Endothelial cell of umbilical vein (primary cell): ENCODE data around the gene ADAP1. TPM values are rescaled to one million over a fixed set of nuclear protein-coding genes. Genes with fewer than 3 reads are reported as not detected.

ENCODE experiments used
- BruUV-seq: library from RNA; stranded (reverse); fragments of 400-500 nt; replicated peaks from 2 replicates; lab custom pipeline; 2021; lab: Mats Ljungman, UMichigan
- CTCF ChIA-PET: fragments of 300-600, 350-600 bp; sonication (Branson Sonifier 250); formaldehyde crosslinking; loops from one replicate; lab custom pipeline; 2021; ENCODE audit warnings: antibody characterized with exemption, inconsistent platforms; lab: Charles Lee
- POLR2A ChIA-PET: fragments of 300-600, 350-600 bp; sonication (Branson Sonifier 250); formaldehyde crosslinking; loops from one replicate; lab custom pipeline; 2021; ENCODE audit warnings: antibody characterized with exemption, inconsistent platforms; lab: Charles Lee
- DNase-seq: peaks from one replicate; pipeline ENCODE4 v3.0.0-alpha.2; 2011; ENCODE audit warnings: low read depth, low spot score
- FAIRE-seq: peaks from 2 replicates; lab custom pipeline; 2011; peaks lifted over from hg19 to GRCh38; lab: Jason Lieb, UNC
- H2AFZ ChIP-seq: 2 replicates; pipeline ENCODE4 v1.6.0; 2012; ENCODE audit warnings: low read depth, low read length, control low read depth, inconsistent platforms
- H3K27ac ChIP-seq: 2 replicates; pipeline ENCODE4 v1.5.1; 2011; ENCODE audit warnings: low read depth, mild to moderate bottlenecking, control low read depth, low read length, moderate library complexity; ENCODE audit not compliant: insufficient read depth
- H3K27me3 ChIP-seq, 2 experiments: 2 replicates each; pipeline versions ENCODE4 v1.6.0 to v1.6.1; 2011; ENCODE audit warnings: low read length in 2 of 2, mixed read lengths in 1 of 2; ENCODE audit not compliant: control insufficient read depth in 2 of 2, insufficient read depth in 2 of 2
- H3K36me3 ChIP-seq, 2 experiments: 2 replicates in 1 of 2; 3 replicates in 1 of 2; pipeline ENCODE4 v1.5.1; 2011; ENCODE audit warnings: low read length in 2 of 2, mild to moderate bottlenecking in 1 of 2, moderate library complexity in 1 of 2; ENCODE audit not compliant: control insufficient read depth in 2 of 2, insufficient read depth in 2 of 2; ENCODE audit errors: extremely low read depth in 1 of 2
- H3K4me1 ChIP-seq: 3 replicates; pipeline ENCODE4 v1.5.1; 2011; ENCODE audit warnings: mild to moderate bottlenecking, low read length; ENCODE audit not compliant: control insufficient read depth, insufficient read depth; ENCODE audit errors: extremely low read depth
- H3K4me2 ChIP-seq: 2 replicates; pipeline ENCODE4 v1.6.1; 2011; ENCODE audit warnings: low read length, control low read depth, mixed read lengths; ENCODE audit not compliant: insufficient read depth
- H3K4me3 ChIP-seq, 3 experiments: fragments of 200-600 bp in 1 of 3; sonication (generic), shearing (Covaris generic) in 1 of 3; replicated peaks in 1 of 3; 2 replicates each; pipeline ENCODE4 v1.5.1; 2011 to 2016; ENCODE audit warnings: control low read depth in 3 of 3, low read length in 3 of 3, mild to moderate bottlenecking in 2 of 3, inconsistent platforms in 1 of 3, low read depth in 1 of 3, moderate library complexity in 1 of 3; ENCODE audit not compliant: insufficient read depth in 1 of 3
- H3K79me2 ChIP-seq: 2 replicates; pipeline ENCODE4 v1.6.0; 2012; ENCODE audit warnings: low read length, inconsistent platforms; ENCODE audit not compliant: control insufficient read depth, insufficient read depth
- H3K9ac ChIP-seq: replicated peaks from 2 replicates; pipeline ENCODE3; 2011; ENCODE audit warnings: low read length, control low read depth; ENCODE audit not compliant: insufficient read depth; ENCODE audit errors: extremely low read depth
- H3K9me1 ChIP-seq: replicated peaks from 3 replicates; pipeline ENCODE4 v1.6.0; 2011; ENCODE audit warnings: mild to moderate bottlenecking, low read length; ENCODE audit not compliant: control insufficient read depth, insufficient read depth; ENCODE audit errors: extremely low read depth
- H3K9me3 ChIP-seq: replicated peaks from 2 replicates; pipeline ENCODE4 v1.5.1; 2012; ENCODE audit warnings: low read length, inconsistent platforms; ENCODE audit not compliant: control insufficient read depth, insufficient read depth
- H4K20me1 ChIP-seq: replicated peaks from 2 replicates; pipeline ENCODE3; 2011; ENCODE audit warnings: mild to moderate bottlenecking, low read length; ENCODE audit not compliant: control insufficient read depth, insufficient read depth; ENCODE audit errors: extremely low read depth
- CTCF ChIP-seq, 2 donors: IDR thresholded peaks; 1 replicate in 1 of 2; 2 replicates in 1 of 2; pipeline ENCODE4 v1.5.1; 2011; ENCODE audit warnings: low read length in 2 of 2, mild to moderate bottlenecking in 2 of 2, moderate library complexity in 2 of 2, control low read depth in 1 of 2, inconsistent platforms in 1 of 2, low read depth in 1 of 2; ENCODE audit not compliant: insufficient read depth in 1 of 2; ENCODE audit errors: extremely low read depth in 1 of 2
- EZH2 ChIP-seq: IDR thresholded peaks from 2 replicates; pipeline ENCODE4 v1.6.1; 2012; ENCODE audit warnings: borderline replicate concordance, low read depth, mild to moderate bottlenecking, moderate library complexity, low read length, inconsistent platforms; ENCODE audit not compliant: severe bottlenecking
- FOS ChIP-seq: IDR thresholded peaks from 2 replicates; pipeline ENCODE4 v1.6.1; 2011; ENCODE audit warnings: mild to moderate bottlenecking, low read length, moderate library complexity, borderline replicate concordance; ENCODE audit not compliant: insufficient read depth
- GATA2 ChIP-seq: IDR thresholded peaks from 2 replicates; pipeline ENCODE4 v1.7.0; 2011; ENCODE audit warnings: low read depth, mild to moderate bottlenecking, moderate library complexity, mixed read lengths, low read length; ENCODE audit not compliant: insufficient read length, insufficient read depth
- JUN ChIP-seq: IDR thresholded peaks from 2 replicates; pipeline ENCODE4 v1.6.1; 2011; ENCODE audit warnings: borderline replicate concordance, low read depth; ENCODE audit not compliant: insufficient read length, insufficient read depth
- MAX ChIP-seq: IDR thresholded peaks from 2 replicates; pipeline ENCODE4 v1.6.1; 2011; ENCODE audit not compliant: insufficient read depth, insufficient read length
- MYC ChIP-seq: IDR thresholded peaks from one replicate; pipeline ENCODE4 v1.6.1; 2011; ENCODE audit warnings: mild to moderate bottlenecking, low read depth, low read length
- POLR2A ChIP-seq: IDR thresholded peaks from 2 replicates; pipeline ENCODE4 v1.6.1; 2012; ENCODE audit warnings: low read depth, mild to moderate bottlenecking, control low read depth, low read length
- POLR2AphosphoS5 ChIP-seq: IDR thresholded peaks from 2 replicates; pipeline ENCODE4 v1.6.1; 2012; ENCODE audit warnings: low read depth, mild to moderate bottlenecking, control low read depth, low read length, moderate library complexity; ENCODE audit not compliant: insufficient read depth
- dilution Hi-C: fragments of 300-500 bp; cut with MboI; formaldehyde crosslinking; loops from one replicate; pipeline ENCODE4 v1.15.0; 2019; ENCODE audit warnings: low sequenced_read_pairs; ENCODE audit not compliant: extremely low pct_ligation_motif_present
- intact Hi-C: fragments of 100-400 bp; cut with micrococcal nuclease; formaldehyde crosslinking; loops from one replicate; pipeline ENCODE4 v1.10.0; 2022
- polyA plus RNA-seq, 4 experiments: library from polyadenylated mRNA; depleted of rRNA in 3 of 4; stranded (reverse) in 3 of 4; unstranded in 1 of 4; fragments of >200 nt; gene quantifications; 2 replicates each; pipeline versions ENCODE4 v1.2.1 to v1.2.3, GENCODE V29; 2011 to 2012; ENCODE audit warnings: missing spikeins in 1 of 4
- total RNA-seq: library from RNA; stranded (reverse); gene quantifications from 2 replicates; pipeline ENCODE4 v1.2.3, GENCODE V29; 2021

The ADAP1 gene
- total and polyA plus RNA-seq, 2 donors (not counting 3 experiments of a cell fraction or from before 2014, with no cell fraction given) = 0.49 to 0.58 TPM

- TF ChIP-seq GATA2 (no peak), EZH2 (no peak), FOS (no peak), POLR2A (no peak), CTCF (IDR thresholded peaks at IDR 0.05; ENCODE audit: extremely low read depth in 1 of 2, insufficient read depth in 1 of 2, low read depth in 1 of 2, low read length in 2 of 2) (no peak), MYC (no peak), MAX (no peak), JUN (no peak), POLR2AphosphoS5 (no peak)
Measured at GRCh38 chr7:899806-900205, 54.7 kb downstream of the ADAP1 start.

More at GRCh38 chr7:899806-900205, 54.7 kb downstream of the ADAP1 start:
- H3K36me3 ChIP-seq = peaks cover 0 to 10% of the 10 kb centered on the region in 2 experiments
- peaks cover 6% of the 10 kb centered on the region for H3K4me1 ChIP-seq
- intact Hi-C loops (no loop called here), dilution Hi-C loops (no loop called here)
- no TSS peak for BruUV-seq
- no peak overlapping the region for H3K9ac ChIP-seq
- H3K27me3 ChIP-seq = peaks cover 0 to 2% of the 10 kb centered on the region in 2 experiments
- ChIA-PET CTCF (no interaction called here), POLR2A (no interaction called here)
- no peak overlapping the region for H3K4me3 ChIP-seq
- DNase-seq = no peak
- H3K79me2 ChIP-seq = no peaks in the 10 kb centered on the region
- H2AFZ ChIP-seq = no peak overlapping the region
- H4K20me1 ChIP-seq = no peaks in the 10 kb centered on the region
- no peaks in the 10 kb centered on the region for H3K9me1 ChIP-seq
- no peaks in the 10 kb centered on the region for H3K9me3 ChIP-seq
- H3K4me2 ChIP-seq = no peak overlapping the region
- no peak for FAIRE-seq
- no peak overlapping the region for H3K27ac ChIP-seq
